Loucy (cell line): ENCODE results near the gene TIE1.

Source experiments
- CTCF ChIP-seq: fragments of 200-600 bp; sonication (generic); conservative IDR thresholded peaks from 2 replicates; pipeline ENCODE4 v1.5.1; 2014; ENCODE audit warnings: mild to moderate bottlenecking, antibody characterized with exemption, low read length
- EZH2phosphoT487 ChIP-seq: fragments of 200-600 bp; IDR thresholded peaks from 2 replicates; pipeline ENCODE4 v1.6.1; 2018; ENCODE audit warnings: antibody characterized with exemption, mild to moderate bottlenecking, moderate library complexity, borderline replicate concordance

- no peak for TF ChIP-seq CTCF
- no peak for TF ChIP-seq EZH2phosphoT487
Measured at GRCh38 chr1:43354471-43354870, 53.7 kb downstream of the TIE1 start.
